8988T (cell line): Measurements from ENCODE around the gene PCCA.
"Not testable (repeated sequence)": the region's sequence is repeated elsewhere in the genome, so short reads cannot be mapped to it uniquely, and the experiment has no call there.

Experiments
- DNase-seq: peaks from one replicate; pipeline ENCODE4 v3.0.0; 2011

Gene PCCA

DNA sequence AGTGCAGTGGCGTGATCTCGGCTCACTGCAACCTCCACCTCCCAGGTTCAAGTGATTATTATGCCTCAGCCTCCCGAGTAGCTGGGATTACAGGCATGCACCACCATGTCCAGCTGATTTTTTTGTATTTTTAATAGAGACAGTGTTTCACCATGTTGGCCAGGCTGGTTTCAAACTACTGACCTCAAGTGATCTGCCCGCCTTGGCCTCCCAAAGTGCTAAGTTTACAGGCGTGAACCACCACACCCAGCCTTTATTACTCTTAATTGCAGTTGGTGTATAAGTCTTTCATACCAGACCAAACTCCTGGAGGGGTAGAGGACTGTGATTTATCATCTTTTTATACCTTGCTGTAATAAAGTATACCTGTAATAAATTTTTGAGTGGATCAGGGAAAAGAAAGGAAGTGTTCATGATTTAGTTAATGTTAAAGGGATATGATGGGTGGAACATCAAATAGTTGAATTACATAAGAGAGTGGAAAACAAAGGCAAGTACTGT is 52.6 kb downstream of the PCCA start:
- DNase-seq: not testable (repeated sequence)

DNA sequence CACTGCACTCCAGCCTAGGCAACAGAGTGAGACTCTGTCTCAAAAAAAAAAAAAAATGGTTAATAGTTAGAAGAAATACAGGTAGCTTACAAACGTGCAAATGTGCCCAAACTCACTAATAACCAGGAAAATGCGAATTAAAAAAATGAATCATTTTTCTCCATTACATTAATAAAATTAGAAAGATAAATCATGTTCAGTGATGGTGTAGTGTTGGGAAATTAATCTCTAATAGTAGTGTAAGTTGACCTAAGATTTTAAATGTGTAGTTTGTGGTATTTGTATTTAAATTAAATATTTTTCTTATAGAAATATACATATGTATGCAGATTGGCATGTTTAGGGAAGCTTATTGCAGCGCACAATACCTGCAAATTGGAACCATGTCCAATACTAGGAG is 57.6 kb downstream of the PCCA start:
- no peak for DNase-seq

DNA sequence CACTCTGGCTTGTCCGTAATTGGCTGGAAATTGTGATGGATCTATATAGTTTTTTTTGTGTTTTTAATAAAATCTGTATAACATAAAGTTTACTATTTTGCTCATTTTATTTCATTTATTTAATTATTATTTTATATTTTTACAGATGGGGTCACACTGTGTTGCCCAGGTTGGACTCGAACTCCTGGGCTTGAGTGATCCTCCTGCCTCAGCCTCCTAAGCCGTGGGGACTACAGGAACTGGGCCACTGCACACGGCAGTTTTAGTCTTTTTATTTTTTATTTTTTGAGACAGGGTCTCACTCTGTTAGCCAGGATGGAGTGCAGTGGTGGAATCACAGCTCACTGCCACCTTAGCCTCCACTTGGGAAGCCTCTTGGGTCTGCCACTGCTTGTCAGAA is 58.9 kb downstream of the PCCA start:
- DNase-seq: no peak

DNA sequence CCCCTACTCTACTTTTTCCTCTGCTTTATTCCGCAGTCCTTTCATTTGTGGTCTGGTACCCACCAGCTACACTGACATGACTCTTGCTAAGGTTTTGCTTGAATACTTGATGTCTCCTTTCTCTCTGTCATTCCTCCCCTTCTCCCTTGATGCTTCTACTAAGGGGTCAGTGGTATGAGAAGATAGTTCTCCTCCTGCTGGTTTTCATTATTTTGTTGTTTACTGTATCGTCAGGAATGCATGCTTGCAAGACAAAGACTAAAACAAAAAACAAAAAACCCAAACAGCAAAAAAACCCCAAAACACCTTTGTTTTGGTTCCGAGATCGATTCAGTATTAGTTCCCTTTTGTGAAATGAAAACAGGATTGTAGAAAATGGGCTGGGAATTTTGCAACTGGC is 59.5 kb downstream of the PCCA start:
- DNase-seq: no peak

DNA sequence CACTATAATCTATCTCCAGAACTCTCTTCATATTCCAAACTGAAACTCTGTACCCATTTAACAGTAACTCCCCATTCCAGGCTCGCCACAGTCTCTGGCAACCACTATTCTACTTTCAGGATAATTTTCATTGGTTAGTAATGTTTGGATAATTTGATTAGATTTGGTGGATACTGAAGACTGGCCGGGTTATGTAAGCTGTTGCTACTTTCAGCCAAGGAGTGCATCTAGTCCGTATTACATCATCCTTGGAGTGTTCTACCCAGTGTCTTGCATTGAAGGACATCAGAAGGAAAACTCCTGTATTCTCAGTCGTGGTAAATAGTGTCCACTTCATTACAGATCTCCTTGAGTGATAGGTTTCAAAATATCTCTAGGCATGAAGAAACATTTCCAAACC is 60.5 kb downstream of the PCCA start:
- DNase-seq: no peak

DNA sequence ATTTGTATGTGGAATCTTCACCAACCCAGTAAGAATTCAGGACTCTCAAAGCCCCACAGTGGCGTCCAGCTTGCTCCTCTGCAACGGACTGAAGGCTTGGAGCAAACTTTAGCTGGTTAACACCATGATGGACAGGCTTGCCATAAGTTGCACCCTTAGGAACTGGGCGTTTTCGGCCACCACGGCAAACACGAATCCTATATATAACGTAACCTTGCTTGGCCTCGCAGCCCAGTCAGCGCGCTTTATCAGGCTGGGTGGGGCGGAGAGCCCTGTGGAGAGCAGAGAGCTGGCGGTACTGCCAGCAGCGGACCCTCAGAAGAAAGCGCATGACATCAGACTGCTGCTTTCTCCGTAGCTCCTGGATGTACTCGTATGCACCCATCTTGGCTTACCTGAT is 61.8 kb downstream of the PCCA start:
- DNase-seq: not testable (repeated sequence)

DNA sequence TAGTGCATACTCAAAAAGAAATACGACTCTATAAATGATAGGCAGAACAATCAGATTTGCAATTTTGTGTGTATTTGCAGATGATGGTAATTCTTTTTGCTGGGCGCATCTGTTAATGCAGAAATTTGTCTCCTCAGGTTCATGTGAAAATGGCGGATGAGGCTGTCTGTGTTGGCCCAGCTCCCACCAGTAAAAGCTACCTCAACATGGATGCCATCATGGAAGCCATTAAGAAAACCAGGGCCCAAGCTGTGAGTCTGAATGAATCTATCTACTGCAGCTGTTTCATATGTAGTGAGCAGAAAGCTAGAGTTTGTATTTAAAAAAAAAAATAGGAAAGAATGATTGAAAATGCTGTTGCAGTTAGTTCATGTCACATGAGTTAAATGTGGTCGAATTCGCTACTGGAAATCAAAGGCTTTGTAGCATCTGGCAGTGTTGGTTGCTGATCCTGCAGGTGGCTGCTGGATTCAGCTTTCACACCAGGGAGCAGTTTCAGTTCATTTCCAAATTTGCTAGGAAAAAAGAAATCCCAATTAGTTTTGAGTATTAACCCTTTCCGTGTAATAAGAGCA is 66.0 kb downstream of the PCCA start:
- no peak for DNase-seq

DNA sequence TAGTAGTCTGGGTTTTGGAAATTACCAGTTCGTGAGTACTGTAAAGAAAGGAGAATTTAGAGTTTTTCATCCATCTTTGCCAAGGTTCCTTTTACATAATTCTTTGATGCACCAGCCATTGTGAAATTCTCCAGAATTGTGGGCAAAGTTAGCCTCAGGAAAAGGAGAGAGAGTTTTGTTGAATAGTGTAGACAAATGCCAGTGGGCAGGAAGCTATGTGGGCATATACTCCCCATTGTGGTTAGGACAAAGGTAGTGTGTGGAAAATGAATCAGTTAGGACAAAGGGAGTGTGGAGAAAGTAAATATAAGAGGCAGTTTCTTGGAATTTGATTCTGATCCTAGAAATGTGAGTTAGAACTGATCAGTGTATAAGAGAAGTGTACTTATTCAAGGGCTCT is 67.9 kb downstream of the PCCA start:
- DNase-seq: no peak

DNA sequence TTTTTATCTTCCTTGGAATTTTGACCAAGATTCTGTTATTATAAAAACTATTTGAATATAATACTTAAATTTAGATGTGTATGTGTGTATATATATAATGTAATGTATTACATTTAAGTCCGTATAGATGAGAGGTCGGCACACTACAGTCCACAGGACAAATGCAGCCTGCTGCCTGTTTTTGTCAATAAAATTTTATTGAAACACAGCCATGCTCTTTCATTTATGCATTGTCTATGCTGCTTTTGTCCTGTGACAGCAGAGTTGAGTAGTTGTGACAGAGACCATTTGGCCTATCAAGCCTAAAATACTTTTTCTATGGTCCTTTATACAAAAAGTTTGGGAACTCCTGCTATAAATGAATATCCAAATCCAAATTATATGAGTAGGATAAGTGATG is 69.7 kb downstream of the PCCA start:
- no peak for DNase-seq

DNA sequence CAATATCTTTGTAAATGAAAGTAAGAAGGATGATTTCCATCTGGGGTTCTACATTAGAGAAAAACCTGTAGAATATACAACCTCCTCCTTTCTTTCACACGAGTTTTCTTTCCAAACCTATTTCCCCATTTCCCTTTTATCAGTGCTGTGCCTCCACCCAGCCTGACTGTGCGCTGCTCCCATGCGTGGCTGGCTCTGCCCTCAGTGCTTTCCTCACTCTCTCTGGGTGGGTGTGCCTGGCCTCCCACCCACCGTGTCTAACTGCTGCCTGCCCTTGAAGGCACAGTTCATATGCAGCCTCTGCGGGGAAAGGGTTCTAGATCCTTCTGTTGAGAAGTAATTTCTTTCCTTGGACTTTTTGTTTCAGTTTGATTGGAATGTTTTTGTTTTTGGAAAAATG is 70.7 kb downstream of the PCCA start:
- no peak for DNase-seq

DNA sequence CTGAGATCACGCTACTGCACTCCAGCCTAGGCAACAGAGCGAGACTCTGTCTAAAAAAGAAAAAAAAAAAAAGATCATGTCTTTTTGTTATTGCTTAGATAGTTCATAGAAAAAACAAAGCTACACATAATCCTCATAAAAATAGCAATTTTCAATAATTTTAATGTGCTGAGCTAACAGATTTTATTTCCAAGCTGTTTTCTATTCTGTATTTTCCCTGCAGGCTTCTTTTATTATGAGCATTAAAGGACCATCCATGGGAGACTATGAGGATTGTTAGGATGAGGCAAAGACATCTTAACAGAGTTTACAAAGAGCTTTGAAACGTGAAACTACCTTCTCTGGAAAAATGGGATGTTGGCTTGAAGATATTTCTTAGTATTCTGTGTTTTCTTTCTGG is 71.6 kb downstream of the PCCA start:
- DNase-seq: no peak

DNA sequence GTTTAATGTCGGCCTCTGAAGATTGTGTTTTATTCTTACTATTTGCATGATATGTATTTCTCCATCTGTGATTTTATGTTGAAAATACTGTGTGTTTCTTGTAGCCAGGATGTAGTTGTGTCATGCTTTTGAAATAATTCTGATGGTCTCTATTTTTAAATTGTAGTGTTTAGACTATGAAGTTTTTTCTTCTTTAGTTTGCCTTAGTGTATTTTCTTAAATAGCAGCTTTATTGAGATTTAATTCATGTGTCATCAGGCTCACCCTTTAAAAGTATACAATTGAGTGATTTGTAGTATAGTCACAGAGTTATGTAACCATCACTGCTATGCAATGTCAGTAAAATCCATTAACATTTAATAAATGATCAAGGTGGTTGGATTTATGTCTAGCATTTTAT is 74.5 kb downstream of the PCCA start:
- DNase-seq: no peak

DNA sequence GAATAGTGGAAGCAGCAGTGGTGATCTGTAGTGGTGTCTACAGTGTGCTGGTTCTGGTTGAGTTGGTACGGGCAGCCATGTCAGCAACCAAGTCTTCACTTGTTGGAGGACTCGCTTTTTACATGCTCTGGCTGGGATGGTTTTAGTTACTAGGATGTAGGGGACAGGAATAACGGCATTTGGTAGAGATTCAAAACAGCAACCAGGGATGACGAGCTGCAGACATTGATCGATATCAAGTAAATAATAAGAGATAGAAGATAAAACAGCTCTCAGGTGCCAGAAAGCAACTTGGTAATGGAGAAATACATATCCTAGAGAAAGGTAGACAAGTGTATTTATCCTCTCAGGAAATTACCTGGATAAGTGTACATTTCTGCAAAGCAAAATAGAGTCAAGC is 84.3 kb downstream of the PCCA start:
- no peak for DNase-seq

DNA sequence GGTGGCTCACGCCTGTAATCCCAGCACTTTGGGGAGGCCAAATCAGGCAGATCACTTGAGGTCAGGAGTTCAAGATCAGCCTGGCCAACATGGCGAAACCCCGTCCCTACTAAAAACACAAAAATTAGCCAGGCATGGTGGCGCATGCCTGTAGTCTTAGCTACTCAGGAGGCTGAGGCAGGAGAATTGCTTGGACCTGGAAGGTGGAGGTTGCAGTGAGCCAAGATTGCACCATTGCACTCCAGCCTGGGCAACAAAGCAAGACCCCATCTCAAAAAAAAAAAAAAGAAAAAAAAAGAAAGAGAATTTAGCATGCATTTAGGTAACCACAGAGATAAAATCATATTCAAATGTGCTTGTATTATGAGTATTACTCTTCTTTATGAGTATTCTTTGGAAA is 85.6 kb downstream of the PCCA start:
- DNase-seq: not testable (repeated sequence)

DNA sequence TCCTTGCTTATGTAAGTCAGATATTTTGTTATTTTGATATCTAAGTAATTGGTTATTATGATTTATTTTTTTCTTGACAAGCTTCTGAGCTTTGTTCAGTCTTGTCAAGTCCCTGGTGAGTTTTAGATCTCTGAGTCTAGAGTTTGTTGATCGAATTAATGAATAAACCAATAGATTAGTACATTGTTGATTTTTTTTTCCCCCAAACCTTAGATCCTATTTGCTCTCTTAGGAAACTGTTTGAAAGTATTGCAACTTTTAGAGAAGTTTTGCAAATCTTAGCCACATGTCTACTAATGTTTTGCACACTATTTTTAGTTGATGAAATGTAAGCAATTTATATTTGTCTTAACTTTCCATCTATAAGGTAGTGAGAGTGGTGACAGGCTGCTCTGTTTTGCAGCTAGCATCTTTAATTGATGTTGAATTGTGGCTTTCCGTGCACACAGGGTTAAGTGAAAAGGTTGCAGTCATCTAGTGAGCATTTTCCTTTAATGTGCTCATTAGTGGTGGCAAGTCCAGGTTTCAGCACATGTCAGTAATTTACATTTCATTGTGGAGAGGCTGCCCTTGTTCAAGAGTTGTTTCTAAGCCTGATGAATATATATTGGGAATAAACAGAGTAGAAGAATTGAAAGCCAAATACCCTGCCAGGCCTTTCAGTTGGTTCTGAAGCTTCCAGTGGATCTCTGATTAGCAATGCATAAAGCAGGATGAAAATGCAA is 86.3 kb downstream of the PCCA start:
- no peak for DNase-seq

DNA sequence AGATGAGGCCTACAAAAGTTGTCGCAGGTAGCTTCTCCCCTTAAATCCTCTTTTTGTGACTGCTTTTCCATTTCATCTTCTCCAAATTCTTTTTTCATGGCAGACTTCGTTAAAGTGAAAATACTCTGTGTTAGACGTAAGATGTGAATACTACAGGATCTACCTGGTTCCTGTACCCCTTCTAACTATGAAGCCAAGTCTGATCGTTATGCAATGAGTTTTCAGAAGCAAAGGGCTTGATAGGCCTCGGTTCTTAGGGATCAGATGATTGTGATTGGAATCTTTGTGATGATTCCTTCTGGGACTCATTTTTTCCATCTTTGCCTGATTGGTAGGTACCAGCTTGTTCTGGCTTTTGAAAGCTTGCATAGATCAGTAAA is 86.9 kb downstream of the PCCA start:
- DNase-seq: no peak

DNA sequence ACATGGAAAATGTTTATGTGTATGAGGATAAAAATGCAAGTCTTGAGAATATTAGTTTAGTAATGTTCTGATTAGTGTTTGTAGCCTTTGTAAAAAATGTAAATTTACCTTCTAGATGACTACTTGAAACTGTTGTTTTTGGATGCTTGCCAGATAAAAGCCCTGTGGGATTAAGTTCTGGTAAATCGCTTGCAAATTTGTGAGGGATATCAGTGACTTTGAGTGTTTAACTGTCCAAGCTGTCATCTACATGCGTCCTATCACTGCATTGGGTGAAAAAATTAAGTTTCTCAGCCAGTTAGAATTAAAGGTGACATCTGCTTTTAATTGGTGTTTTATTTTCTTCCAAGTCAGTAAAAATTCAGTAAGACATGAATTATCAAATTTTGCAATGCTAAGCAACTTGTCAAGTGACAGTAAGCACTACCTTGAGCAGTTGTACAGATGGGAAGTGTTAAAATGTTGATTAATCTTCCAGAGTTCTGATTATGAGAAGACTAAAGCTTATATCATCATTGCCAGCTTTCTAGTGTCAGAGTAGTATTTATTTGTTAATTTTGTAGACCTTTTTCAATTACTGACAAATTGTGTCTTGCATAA is 88.0 kb downstream of the PCCA start:
- no peak for DNase-seq

DNA sequence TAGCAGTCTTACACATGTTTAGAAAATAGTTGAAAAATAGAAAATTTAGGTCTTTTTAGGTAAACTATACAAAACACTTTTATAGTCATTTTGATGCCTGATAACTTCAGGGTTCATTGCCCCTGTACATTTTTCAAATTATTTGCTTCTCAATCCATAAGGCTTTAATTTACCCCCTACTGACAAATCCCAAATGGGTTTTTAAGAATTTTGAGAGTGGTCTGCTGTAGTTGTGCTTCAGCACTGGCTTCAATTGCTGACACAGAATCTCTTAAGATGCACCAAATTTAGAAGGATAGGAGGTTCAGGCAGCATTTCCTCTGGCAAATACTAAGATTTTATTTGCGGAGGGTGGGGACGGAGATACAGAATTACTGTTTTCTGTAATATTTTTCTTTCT is 89.4 kb downstream of the PCCA start:
- DNase-seq: no peak

DNA sequence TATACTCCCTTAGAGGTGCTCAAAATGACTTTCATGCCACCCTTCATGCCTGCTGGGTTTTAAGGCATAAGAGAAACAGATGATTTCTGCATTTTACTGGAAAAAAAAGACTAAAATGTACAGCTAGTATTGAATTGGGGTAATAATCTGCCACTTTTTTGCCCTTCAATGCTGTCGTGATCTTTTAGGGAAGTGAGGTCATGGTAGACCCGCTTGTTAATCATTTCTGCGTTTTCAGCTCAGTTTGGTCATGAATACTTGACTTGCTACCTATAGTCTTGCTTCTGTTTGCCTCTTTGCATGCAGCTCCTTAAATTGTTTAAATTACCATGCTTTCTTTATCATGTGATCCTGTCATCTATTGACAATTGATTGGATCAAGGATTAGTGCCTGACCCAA is 90.4 kb downstream of the PCCA start:
- no peak for DNase-seq

DNA sequence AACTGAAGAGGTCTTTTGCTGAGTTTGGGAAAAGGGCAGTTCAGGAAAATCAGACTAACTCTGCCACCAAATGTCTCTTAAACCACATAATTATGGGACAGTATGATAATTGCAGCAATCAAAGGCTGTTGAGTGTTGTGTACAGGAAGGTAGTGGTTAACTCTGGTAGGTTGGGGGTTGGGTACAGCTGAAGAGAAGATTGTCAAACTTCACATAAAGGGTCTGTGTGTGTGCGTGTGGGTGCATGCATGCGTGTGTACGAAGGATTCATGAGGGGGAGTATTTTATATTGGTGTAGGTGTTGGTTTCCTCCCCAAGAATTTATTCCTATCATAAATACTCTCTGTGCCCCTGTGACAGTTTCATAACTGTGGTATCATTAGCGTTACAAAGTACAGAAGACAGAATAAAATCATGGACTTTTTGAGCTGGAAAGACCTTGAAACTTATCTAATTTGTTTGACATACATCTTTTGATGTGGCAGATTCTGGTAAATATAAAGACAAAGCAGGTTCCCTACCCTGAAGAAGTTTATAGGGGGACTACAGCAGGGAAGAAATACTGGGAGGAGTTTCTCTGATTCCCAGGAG is 94.1 kb downstream of the PCCA start:
- no peak for DNase-seq

DNA sequence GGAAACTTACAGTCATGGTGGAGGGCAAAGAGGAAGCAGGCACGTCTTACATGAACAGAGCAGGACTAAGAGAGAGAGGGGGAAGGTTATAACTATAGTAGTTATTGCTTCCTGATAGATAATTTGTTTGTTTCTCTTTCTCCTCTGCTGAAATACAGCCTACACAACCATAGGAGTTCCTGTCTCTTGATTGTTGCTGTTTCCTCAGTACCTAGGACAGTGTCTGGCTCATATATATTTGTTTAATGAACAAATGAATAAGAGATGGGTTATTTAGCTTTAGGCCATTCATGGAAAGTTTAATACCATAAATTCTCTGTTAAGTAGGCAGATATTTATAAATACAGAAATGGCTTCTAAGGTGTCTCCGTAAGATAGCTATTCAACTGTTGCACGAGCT is 95.2 kb downstream of the PCCA start:
- DNase-seq: no peak

DNA sequence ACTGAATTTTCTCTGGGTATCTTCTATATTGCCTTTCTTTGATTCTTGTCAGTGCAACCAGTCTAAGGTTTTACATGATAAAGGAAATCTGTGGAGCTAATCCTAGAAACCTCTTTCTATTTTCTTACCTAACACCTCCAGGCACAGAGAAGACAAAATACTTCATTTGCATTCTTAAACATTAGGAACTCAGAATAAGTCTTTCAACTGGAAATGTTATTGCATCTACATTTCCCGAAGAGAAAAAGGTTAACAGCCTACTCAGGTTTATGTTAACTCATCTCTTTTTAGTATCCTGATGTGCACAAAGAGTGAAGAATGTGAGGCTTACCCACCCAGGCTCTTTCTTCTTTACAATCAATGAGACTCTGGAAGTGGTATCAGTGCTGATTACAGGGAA is 106.7 kb downstream of the PCCA start:
- no peak for DNase-seq

DNA sequence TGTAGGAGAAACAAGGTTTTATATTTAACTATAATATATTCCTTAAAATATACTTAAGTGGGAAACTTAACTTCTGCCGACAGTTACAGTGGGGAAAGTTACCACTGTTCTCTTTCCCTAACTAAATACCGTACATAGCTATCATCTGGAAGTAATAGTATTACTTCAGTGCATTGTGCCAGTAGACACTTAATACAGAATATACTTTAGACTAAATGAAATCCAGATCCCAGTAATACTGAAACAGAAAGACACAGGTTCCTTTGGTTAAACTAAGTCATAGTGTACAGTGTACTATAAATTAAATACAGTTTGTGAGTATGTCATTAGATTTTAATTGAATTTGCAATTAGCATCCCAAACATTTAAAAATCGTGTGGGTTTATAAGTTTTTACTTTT is 107.5 kb downstream of the PCCA start:
- DNase-seq: no peak

DNA sequence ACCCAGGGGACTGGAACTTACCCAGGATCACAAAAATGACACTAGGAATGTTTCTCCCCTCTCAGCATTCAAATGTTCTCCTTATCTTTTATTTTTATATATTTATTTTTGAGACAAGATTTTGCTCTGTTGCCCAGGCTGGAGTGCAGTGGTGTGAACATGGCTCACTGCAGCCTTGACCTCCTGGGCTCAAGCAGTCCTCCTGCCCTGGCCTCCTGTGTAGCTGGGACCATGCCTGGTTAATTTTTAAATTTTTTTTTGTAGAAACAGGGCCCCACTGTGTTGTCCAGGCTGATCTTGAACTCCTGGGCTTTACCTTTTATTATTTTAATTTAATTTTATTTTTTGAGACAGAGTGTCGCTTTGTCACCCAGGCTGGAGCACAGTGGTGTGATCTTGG is 108.2 kb downstream of the PCCA start:
- DNase-seq: no peak
